ENCODE data around the gene BPIFA3.

The BPIFA3 gene

DNA sequence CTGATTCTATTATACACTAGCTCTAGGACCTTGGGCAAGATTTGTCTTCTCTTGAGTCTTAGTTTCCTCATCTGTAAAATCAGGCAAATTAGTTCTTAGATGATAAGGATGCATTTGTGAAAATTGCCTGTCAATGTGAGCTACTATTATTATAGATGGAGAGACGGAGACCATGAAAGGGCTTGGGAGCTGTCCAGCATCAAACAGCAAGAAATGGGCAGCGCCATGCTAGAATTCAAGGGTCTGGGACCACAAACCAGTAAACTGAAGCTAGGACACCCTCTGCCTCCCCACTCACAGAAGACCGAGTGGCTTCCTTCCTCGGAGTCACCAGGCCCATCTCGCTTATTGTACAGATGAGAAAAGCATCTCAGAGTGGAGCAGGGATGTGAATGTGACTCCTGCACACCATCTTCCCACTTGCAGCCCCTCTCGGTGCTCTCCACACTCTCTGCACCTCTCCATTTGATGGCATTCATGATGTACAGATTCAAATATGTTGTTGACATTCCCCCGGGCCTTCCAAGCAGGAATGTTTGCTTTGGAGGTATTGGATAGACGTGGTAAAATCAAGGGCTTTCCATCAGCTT, 24.1 kb upstream of the BPIFA3 start:
- TF ChIP-seq, protein P1, sequence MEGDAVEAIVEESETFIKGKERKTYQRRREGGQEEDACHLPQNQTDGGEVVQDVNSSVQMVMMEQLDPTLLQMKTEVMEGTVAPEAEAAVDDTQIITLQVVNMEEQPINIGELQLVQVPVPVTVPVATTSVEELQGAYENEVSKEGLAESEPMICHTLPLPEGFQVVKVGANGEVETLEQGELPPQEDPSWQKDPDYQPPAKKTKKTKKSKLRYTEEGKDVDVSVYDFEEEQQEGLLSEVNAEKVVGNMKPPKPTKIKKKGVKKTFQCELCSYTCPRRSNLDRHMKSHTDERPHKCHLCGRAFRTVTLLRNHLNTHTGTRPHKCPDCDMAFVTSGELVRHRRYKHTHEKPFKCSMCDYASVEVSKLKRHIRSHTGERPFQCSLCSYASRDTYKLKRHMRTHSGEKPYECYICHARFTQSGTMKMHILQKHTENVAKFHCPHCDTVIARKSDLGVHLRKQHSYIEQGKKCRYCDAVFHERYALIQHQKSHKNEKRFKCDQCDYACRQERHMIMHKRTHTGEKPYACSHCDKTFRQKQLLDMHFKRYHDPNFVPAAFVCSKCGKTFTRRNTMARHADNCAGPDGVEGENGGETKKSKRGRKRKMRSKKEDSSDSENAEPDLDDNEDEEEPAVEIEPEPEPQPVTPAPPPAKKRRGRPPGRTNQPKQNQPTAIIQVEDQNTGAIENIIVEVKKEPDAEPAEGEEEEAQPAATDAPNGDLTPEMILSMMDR (conservative IDR thresholded peaks at IDR 0.05; ENCODE audit: low read length), result no peak
- no peak for TF ChIP-seq EZH2phosphoT487 (IDR thresholded peaks at IDR 0.05; ENCODE audit: borderline replicate concordance)
- Histone ChIP-seq H3K4me2 (ENCODE audit: low read depth, low read length, poor library complexity, severe bottlenecking) (no peak overlapping the region), H3K4me3 (ENCODE audit: low read length, poor library complexity, severe bottlenecking) (no peak overlapping the region), H3K9ac (ENCODE audit: low read depth, low read length, poor library complexity, severe bottlenecking) (no peak overlapping the region), H3K9me2 (replicated peaks; ENCODE audit: low read depth, low read length) (no peaks in the 10 kb centered on the region), H3K27me3 (ENCODE audit: insufficient read depth, low read length, poor library complexity, severe bottlenecking) (no peaks in the 10 kb centered on the region), H3K79me2 (ENCODE audit: insufficient read depth, low read length) (no peaks in the 10 kb centered on the region), H3F3A (ENCODE audit: low read depth) (no peaks in the 10 kb centered on the region), H3K4me1 (ENCODE audit: insufficient read depth, low read length, poor library complexity, severe bottlenecking) (no peaks in the 10 kb centered on the region), H4K20me1 (ENCODE audit: insufficient read depth, low read length, poor library complexity, severe bottlenecking) (no peaks in the 10 kb centered on the region), H3K36me3 (ENCODE audit: insufficient read depth, low read length) (no peaks in the 10 kb centered on the region), H2AFZ (ENCODE audit: low read length) (no peak overlapping the region), H3K9me3 (ENCODE audit: insufficient read depth, low read depth, low read length) (no peaks in the 10 kb centered on the region)

DNA sequence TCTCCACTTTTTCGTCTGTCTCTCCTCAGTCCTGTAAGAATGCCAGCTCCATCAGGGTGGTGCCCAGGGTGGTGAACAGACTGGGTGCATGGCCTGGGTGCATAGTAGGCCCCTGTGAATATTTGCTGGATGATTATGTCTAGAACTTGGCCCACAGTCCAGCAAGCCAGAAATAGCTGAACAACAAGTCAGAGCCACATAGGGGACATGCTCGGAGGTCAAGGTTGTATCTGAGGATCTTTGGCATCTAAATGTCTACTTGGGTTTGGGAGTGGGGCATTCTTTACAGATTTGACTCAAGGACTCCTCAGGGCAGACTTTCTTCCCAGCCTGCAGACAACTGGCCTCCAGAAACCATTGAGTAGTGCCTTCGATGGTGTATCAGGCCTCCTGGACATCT, 18.1 kb upstream of the BPIFA3 start:
- no peaks in the 10 kb centered on the region for H3K4me1 ChIP-seq (ENCODE audit: insufficient read depth, low read length, poor library complexity, severe bottlenecking)
- no peak overlapping the region for H3K4me3 ChIP-seq (ENCODE audit: low read length, poor library complexity, severe bottlenecking)
- H4K20me1 ChIP-seq (ENCODE audit: insufficient read depth, low read length, poor library complexity, severe bottlenecking), result no peaks in the 10 kb centered on the region
- no peak for TF ChIP-seq EZH2phosphoT487 (IDR thresholded peaks at IDR 0.05; ENCODE audit: borderline replicate concordance)
- TF ChIP-seq, protein P1 (conservative IDR thresholded peaks at IDR 0.05; ENCODE audit: low read length), result no peak
- H2AFZ ChIP-seq (ENCODE audit: low read length), result no peak overlapping the region
- no peaks in the 10 kb centered on the region for H3K27me3 ChIP-seq (ENCODE audit: insufficient read depth, low read length, poor library complexity, severe bottlenecking)
- H3F3A ChIP-seq (ENCODE audit: low read depth), result no peaks in the 10 kb centered on the region
- H3K79me2 ChIP-seq (ENCODE audit: insufficient read depth, low read length), result no peaks in the 10 kb centered on the region
- H3K9me2 ChIP-seq (replicated peaks; ENCODE audit: low read depth, low read length), result no peaks in the 10 kb centered on the region
- no peak overlapping the region for H3K4me2 ChIP-seq (ENCODE audit: low read depth, low read length, poor library complexity, severe bottlenecking)
- H3K9ac ChIP-seq (ENCODE audit: low read depth, low read length, poor library complexity, severe bottlenecking), result no peak overlapping the region
- no peaks in the 10 kb centered on the region for H3K36me3 ChIP-seq (ENCODE audit: insufficient read depth, low read length)
- H3K9me3 ChIP-seq (ENCODE audit: insufficient read depth, low read depth, low read length), result no peaks in the 10 kb centered on the region

DNA sequence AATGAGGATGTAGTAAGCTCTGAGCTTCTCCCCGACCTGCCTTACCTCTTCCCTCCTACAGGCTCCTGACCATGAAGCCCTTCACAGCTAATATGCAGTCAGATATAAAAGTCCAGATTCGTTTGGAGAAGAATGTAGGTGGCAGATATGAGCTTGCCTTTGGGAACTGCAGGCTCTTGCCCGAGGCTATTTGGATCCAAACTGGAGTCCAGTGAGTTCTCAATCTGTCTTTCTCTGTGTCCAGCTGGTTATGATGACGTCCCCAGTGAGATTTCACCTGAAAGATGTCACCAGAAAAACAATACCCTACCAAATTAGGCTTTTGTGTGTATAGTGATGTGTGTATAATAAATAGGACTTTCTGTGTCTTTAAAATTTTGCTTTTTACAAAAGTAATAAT, 14.7 kb upstream of the BPIFA3 start:
- Histone ChIP-seq H3K9ac (ENCODE audit: low read depth, low read length, poor library complexity, severe bottlenecking) (no peak overlapping the region), H2AFZ (ENCODE audit: low read length) (no peak overlapping the region), H3K4me3 (ENCODE audit: low read length, poor library complexity, severe bottlenecking) (no peak overlapping the region), H3K27me3 (ENCODE audit: insufficient read depth, low read length, poor library complexity, severe bottlenecking) (no peaks in the 10 kb centered on the region), H3K4me1 (ENCODE audit: insufficient read depth, low read length, poor library complexity, severe bottlenecking) (no peaks in the 10 kb centered on the region), H4K20me1 (ENCODE audit: insufficient read depth, low read length, poor library complexity, severe bottlenecking) (no peaks in the 10 kb centered on the region), H3K36me3 (ENCODE audit: insufficient read depth, low read length) (no peaks in the 10 kb centered on the region), H3K9me2 (replicated peaks; ENCODE audit: low read depth, low read length) (no peaks in the 10 kb centered on the region), H3K4me2 (ENCODE audit: low read depth, low read length, poor library complexity, severe bottlenecking) (no peak overlapping the region), H3K79me2 (ENCODE audit: insufficient read depth, low read length) (no peaks in the 10 kb centered on the region), H3K9me3 (ENCODE audit: insufficient read depth, low read depth, low read length) (no peaks in the 10 kb centered on the region), H3F3A (ENCODE audit: low read depth) (no peaks in the 10 kb centered on the region)
- TF ChIP-seq, protein P1 (conservative IDR thresholded peaks at IDR 0.05; ENCODE audit: low read length), result no peak
- TF ChIP-seq EZH2phosphoT487 (IDR thresholded peaks at IDR 0.05; ENCODE audit: borderline replicate concordance), result no peak

Data from Loucy (cell line).